Body of pancreas (tissue), 4 donors: Measurements from ENCODE around the gene LSM14A.

ENCODE experiments used
- CTCF ChIP-seq, 7 experiments: fragments of 450-650 bp in 4 of 7; fragments of 200-600 bp in 3 of 7; sonication (generic) in 3 of 7; IDR thresholded peaks; one replicate each; pipeline ENCODE4 v1.5.1; 2016 to 2019; ENCODE audit warnings: antibody characterized with exemption in 7 of 7
- POLR2A ChIP-seq, 3 donors: fragments of 450-650 bp; IDR thresholded peaks; one replicate each; pipeline ENCODE4 v1.6.1; 2016; ENCODE audit warnings: antibody characterized with exemption in 3 of 3, mild to moderate bottlenecking in 2 of 3

- TF ChIP-seq CTCF (IDR thresholded peaks at IDR 0.05) (no peak), POLR2A (IDR thresholded peaks at IDR 0.05) (no peak)
Measured at GRCh38 chr19:34182125-34182524, 9.8 kb downstream of the LSM14A start.
